HepG2 (cell line): Measurements from ENCODE around the gene BCL7A. TPM values are rescaled to one million over a fixed set of nuclear protein-coding genes. Genes with fewer than 3 reads are reported as not detected.

Source experiments
- CHCHD3 ChIP-seq: sonication (generic); formaldehyde crosslinking; IDR thresholded peaks from 2 replicates; pipeline ENCODE4 v1.8.0; 2022; ENCODE audit warnings: mild to moderate bottlenecking, missing genetic modification reagents, moderate library complexity
- FOXO4 ChIP-seq: sonication (generic); formaldehyde crosslinking; conservative IDR thresholded peaks from 2 replicates; pipeline ENCODE4 v1.8.1; 2023; ENCODE audit warnings: missing genetic modification reagents
- MATR3 ChIP-seq: sonication (generic); formaldehyde crosslinking; IDR thresholded peaks from 2 replicates; pipeline ENCODE4 v1.4.0; 2020; ENCODE audit warnings: missing genetic modification reagents
- MED13 ChIP-seq: sonication (generic); formaldehyde crosslinking; IDR thresholded peaks from 2 replicates; pipeline ENCODE4 v1.5.0; 2020; ENCODE audit warnings: missing genetic modification reagents
- POLR2AphosphoS2 ChIP-seq: IDR thresholded peaks from 2 replicates; pipeline ENCODE4 v1.6.1; 2011; ENCODE audit warnings: low read depth, low read length, improper control_type of control experiment
- TFE3 ChIP-seq: IDR thresholded peaks from 2 replicates; pipeline ENCODE4 v1.6.1; 2016
- ZFP36L2 ChIP-seq: sonication (generic); formaldehyde crosslinking; IDR thresholded peaks from 2 replicates; pipeline ENCODE4 v1.4.0; 2020; ENCODE audit warnings: missing genetic modification reagents
- ZNF407 ChIP-seq: sonication (generic); formaldehyde crosslinking; IDR thresholded peaks from one replicate; pipeline ENCODE4 v1.5.1; 2020; ENCODE audit warnings: mild to moderate bottlenecking, missing genetic modification reagents; ENCODE audit errors: not compliant biosample characterization
- ZNF646 ChIP-seq: sonication (generic); formaldehyde crosslinking; IDR thresholded peaks from 2 replicates; pipeline ENCODE4 v1.9.0; 2021; ENCODE audit warnings: mild to moderate bottlenecking, missing genetic modification reagents
- ZNF772 ChIP-seq: sonication (generic); formaldehyde crosslinking; IDR thresholded peaks from 2 replicates; pipeline ENCODE4 v1.5.0; 2020; ENCODE audit warnings: mild to moderate bottlenecking, missing genetic modification reagents
- polyA plus RNA-seq, 8 experiments: library from polyadenylated mRNA; depleted of rRNA in 3 of 8; stranded (reverse) in 7 of 8; unstranded in 1 of 8; fragments of >200 nt; fragmentation: Illumina TruSeq in 4 of 8; extraction: Trizol in 4 of 8; gene quantifications; 2 replicates each; pipeline versions ENCODE4 v1.2.1 to v1.2.3, GENCODE V29; 2011 to 2016; ENCODE audit warnings: low read depth in 4 of 8, missing spikeins in 1 of 8, mixed read lengths in 1 of 8; ENCODE audit not compliant: insufficient read depth in 1 of 8
- total RNA-seq, 5 experiments: library from RNA; depleted of rRNA; stranded (reverse); fragments of >200 nt; fragmentation: Illumina TruSeq; extraction: Trizol; gene quantifications; 2 replicates each; pipeline ENCODE4 v1.2.3, GENCODE V29; 2016; ENCODE audit warnings: low read depth in 1 of 5

The BCL7A gene
- total and polyA plus RNA-seq, 2 of the 13 experiments (the other 11 are each of a cell fraction or from before 2014, with no cell fraction given) = 4.1 to 6.2 TPM

GRCh38 chr12:122078141-122079032, 56.7 kb downstream of the BCL7A start, which contains the start of gene MLXIP (continued):
- TF ChIP-seq MATR3 (CRISPR knock-in tag) (no peak), CHCHD3 (CRISPR knock-in tag) (peak; percentile 78), ZNF407 (CRISPR knock-in tag) (peak; percentile 59), ZNF646 (CRISPR knock-in tag) (no peak), FOXO4 (no peak), MED13 (CRISPR knock-in tag) (0 out of 2 replicates have a peak, but pooled peaks have one; percentile 26), TFE3 (CRISPR knock-in tag) (no peak), ZFP36L2 (CRISPR knock-in tag) (no peak), ZNF772 (CRISPR knock-in tag) (0 out of 2 replicates have a peak, but pooled peaks have one; percentile 54), POLR2AphosphoS2 (no peak)
